Renal cortical epithelial cell (primary cell): Measurements from ENCODE around the gene LRRC8D. TPM values are rescaled to one million over a fixed set of nuclear protein-coding genes. Genes with fewer than 3 reads are reported as not detected.

ENCODE experiments used
- DNase-seq: peaks from one replicate; pipeline ENCODE4 v3.0.0-alpha.2; 2011; ENCODE audit warnings: low read depth
- total RNA-seq: library from RNA; depleted of rRNA; stranded (reverse); fragments of >200 nt; gene quantifications from 2 replicates; pipeline ENCODE4 v1.2.3, GENCODE V29; 2014

The LRRC8D gene
- total RNA-seq, 1 donor from 2014 or later, result 43.8 TPM

GRCh38 chr1:89866568-89866967 is 45.7 kb downstream of the LRRC8D start:
- DNase-seq, result no peak

GRCh38 chr1:89870998-89871397 is 50.2 kb downstream of the LRRC8D start:
- DNase-seq, result peak; percentile 83

- DNase-seq, result no peak
Measured at GRCh38 chr1:89871768-89872473, 51.1 kb downstream of the LRRC8D start.

- no peak for DNase-seq
Measured at GRCh38 chr1:89872567-89872966, 51.7 kb downstream of the LRRC8D start.

- no peak for DNase-seq
Measured at GRCh38 chr1:89873288-89873687, 52.5 kb downstream of the LRRC8D start.

- peak; percentile 92 for DNase-seq
Measured at GRCh38 chr1:89873770-89874169, 52.9 kb downstream of the LRRC8D start.

GRCh38 chr1:89876463-89876862 is 55.6 kb downstream of the LRRC8D start:
- no peak for DNase-seq

- no peak for DNase-seq
Measured at GRCh38 chr1:89877756-89878155, 56.9 kb downstream of the LRRC8D start.

- DNase-seq, result no peak
Measured at GRCh38 chr1:89878256-89878655, 57.4 kb downstream of the LRRC8D start.

GRCh38 chr1:89880679-89881078 is 59.8 kb downstream of the LRRC8D start:
- no peak for DNase-seq

- DNase-seq, result no peak
Measured at GRCh38 chr1:89881415-89882058, 60.7 kb downstream of the LRRC8D start.

GRCh38 chr1:89882348-89883029 is 61.7 kb downstream of the LRRC8D start:
- DNase-seq, result no peak

GRCh38 chr1:89883030-89883379 is 62.2 kb downstream of the LRRC8D start:
- no peak for DNase-seq

- no peak for DNase-seq
Measured at GRCh38 chr1:89884718-89885596, 64.1 kb downstream of the LRRC8D start.

GRCh38 chr1:89887270-89887669 is 66.4 kb downstream of the LRRC8D start:
- DNase-seq, result peak; percentile 68

GRCh38 chr1:89887713-89888112 is 66.9 kb downstream of the LRRC8D start:
- DNase-seq, result no peak

GRCh38 chr1:89888480-89889322 is 67.9 kb downstream of the LRRC8D start:
- no peak for DNase-seq

- DNase-seq, result no peak
Measured at GRCh38 chr1:89889323-89889615, 68.4 kb downstream of the LRRC8D start.

GRCh38 chr1:89890085-89890752 is 69.4 kb downstream of the LRRC8D start:
- DNase-seq, result peak; percentile 82

GRCh38 chr1:89892816-89893215 is 72.0 kb downstream of the LRRC8D start:
- no peak for DNase-seq
